Fibroblast of lung (primary cell): ENCODE data around the gene MRPL49.

ENCODE experiments used
- EZH2 ChIP-seq: IDR thresholded peaks from 2 replicates; pipeline ENCODE4 v1.5.1; 2012; ENCODE audit warnings: low read length, control low read depth, mild to moderate bottlenecking; ENCODE audit errors: missing control alignments
- TF ChIP-seq, protein P1 (sequence below), 2 donors: IDR thresholded peaks in 1 of 2; conservative IDR thresholded peaks in 1 of 2; 1 replicate in 1 of 2; 2 replicates in 1 of 2; pipeline ENCODE4 v1.5.1; 2011 to 2012; ENCODE audit warnings: low read length in 2 of 2, control low read depth in 1 of 2, inconsistent platforms in 1 of 2, low read depth in 1 of 2, mild to moderate bottlenecking in 1 of 2

DNA sequence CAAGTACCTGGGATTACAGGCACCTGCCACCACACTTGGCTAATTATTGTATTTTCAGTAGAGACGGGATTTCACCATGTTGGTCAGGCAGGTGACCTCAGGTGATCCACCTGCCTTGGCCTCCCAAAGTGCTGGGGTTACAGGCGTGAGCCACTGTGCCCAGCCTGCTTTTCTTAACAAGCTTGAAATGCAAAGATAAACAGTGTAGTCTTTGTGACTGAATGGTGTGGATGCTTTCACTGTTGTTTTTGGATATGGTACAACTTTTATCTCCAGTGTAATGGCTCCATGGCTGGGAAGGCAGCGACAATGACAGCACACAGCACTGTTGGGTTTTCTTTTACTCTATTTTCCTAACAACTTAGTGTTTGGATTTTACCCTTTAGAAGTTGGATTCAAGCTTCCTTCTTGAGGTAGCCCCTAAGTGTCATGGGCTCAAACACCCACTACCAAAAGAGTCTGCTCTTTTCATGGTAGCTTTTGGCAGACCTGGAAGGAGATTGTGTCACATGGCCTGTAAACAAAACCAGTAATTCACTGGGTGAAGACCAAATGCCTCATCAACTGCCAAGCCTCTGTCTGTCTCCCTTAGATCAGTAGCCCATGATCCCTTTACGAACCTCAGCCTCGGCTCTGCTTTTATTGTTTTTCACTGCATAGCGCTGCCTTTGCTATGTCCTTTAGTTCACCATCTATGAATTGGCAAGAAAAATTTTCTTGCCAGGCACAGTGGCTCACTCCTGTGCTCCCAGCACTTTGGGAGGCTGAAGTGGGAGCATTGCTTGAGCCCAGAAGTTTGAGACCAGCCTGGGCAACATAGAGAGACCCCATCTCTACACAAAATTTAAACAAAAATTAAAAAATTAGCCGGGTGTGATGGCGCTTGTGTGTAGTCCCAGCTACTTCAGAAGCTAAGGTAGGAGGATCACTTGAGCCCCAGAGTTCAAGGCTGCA, 19.7 kb upstream of the MRPL49 start:
- TF ChIP-seq, protein P1, sequence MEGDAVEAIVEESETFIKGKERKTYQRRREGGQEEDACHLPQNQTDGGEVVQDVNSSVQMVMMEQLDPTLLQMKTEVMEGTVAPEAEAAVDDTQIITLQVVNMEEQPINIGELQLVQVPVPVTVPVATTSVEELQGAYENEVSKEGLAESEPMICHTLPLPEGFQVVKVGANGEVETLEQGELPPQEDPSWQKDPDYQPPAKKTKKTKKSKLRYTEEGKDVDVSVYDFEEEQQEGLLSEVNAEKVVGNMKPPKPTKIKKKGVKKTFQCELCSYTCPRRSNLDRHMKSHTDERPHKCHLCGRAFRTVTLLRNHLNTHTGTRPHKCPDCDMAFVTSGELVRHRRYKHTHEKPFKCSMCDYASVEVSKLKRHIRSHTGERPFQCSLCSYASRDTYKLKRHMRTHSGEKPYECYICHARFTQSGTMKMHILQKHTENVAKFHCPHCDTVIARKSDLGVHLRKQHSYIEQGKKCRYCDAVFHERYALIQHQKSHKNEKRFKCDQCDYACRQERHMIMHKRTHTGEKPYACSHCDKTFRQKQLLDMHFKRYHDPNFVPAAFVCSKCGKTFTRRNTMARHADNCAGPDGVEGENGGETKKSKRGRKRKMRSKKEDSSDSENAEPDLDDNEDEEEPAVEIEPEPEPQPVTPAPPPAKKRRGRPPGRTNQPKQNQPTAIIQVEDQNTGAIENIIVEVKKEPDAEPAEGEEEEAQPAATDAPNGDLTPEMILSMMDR (conservative IDR thresholded peaks at IDR 0.05 in 1 of 2, IDR thresholded peaks at IDR 0.05 in 1 of 2; ENCODE audit: low read depth in 1 of 2, low read length in 2 of 2): no peak
- TF ChIP-seq EZH2: no peak
